Tibial nerve (tissue), 4 donors: ENCODE data around the gene ROM1. TPM values are rescaled to one million over a fixed set of nuclear protein-coding genes. Genes with fewer than 3 reads are reported as not detected.
A peak's percentile ranks its signal among the peaks of the same experiment; 100 is the strongest.

ENCODE experiments used
- DNase-seq, 2 donors: peaks; one replicate each; pipeline ENCODE4 v3.0.0-alpha.2; 2019; ENCODE audit warnings: low spot score in 2 of 2
- H3K27ac ChIP-seq, 4 donors: fragments of 200-600 bp; sonication (generic) in 3 of 4; one replicate each; pipeline ENCODE4 v1.5.1; 2017 to 2019; ENCODE audit warnings: mild to moderate bottlenecking in 1 of 4
- H3K27me3 ChIP-seq, 2 donors: fragments of 200-600 bp; sonication (generic) in 1 of 2; one replicate each; pipeline versions ENCODE4 v1.5.1 to v1.6.0; 2017 to 2019
- H3K36me3 ChIP-seq, 3 donors: fragments of 200-600 bp; sonication (generic); one replicate each; pipeline ENCODE4 v1.5.1; 2018 to 2019
- H3K4me1 ChIP-seq, 4 donors: fragments of 200-600 bp; sonication (generic) in 3 of 4; one replicate each; pipeline ENCODE4 v1.5.1; 2017 to 2019
- H3K4me3 ChIP-seq, 4 donors: fragments of 200-600 bp; sonication (generic) in 3 of 4; one replicate each; pipeline ENCODE4 v1.5.1; 2017 to 2019; ENCODE audit warnings: mild to moderate bottlenecking in 1 of 4, moderate library complexity in 1 of 4
- H3K9me3 ChIP-seq, 4 donors: fragments of 200-600 bp; sonication (generic) in 3 of 4; one replicate each; pipeline ENCODE4 v1.5.1; 2017 to 2019
- EP300 ChIP-seq, 2 donors: sonication (generic); formaldehyde crosslinking; IDR thresholded peaks; one replicate each; pipeline ENCODE4 v1.6.1; 2017; ENCODE audit warnings: antibody characterized with exemption in 2 of 2, mild to moderate bottlenecking in 1 of 2
- POLR2A ChIP-seq, 2 donors: fragments of 450-650 bp; IDR thresholded peaks; one replicate each; pipeline ENCODE4 v1.6.1; 2017; ENCODE audit warnings: antibody characterized with exemption in 2 of 2, mild to moderate bottlenecking in 2 of 2, moderate library complexity in 2 of 2
- WGBS, 2 donors: methylation state at CpG; one replicate each; pipeline ENCODE4 v1.1.5; 2018; 5-methylcytosine and 5-hydroxymethylcytosine counted together
- total RNA-seq, 4 donors: library from RNA; depleted of rRNA; stranded (reverse); fragments of >200 nt; gene quantifications; one replicate each; pipeline ENCODE4 v1.1.0, GENCODE V29; 2016
- TF ChIP-seq, protein P1 (sequence below), 5 experiments: fragments of 200-600 bp in 3 of 5; fragments of 450-650 bp in 2 of 5; sonication (generic) in 3 of 5; IDR thresholded peaks; one replicate each; pipeline ENCODE4 v1.5.1; 2016 to 2019; ENCODE audit warnings: antibody characterized with exemption in 5 of 5, mild to moderate bottlenecking in 3 of 5, moderate library complexity in 2 of 5

ROM1 gene
- total RNA-seq, 4 donors from 2014 or later = 9.3 to 13.8 (median 11.2) TPM

DNA sequence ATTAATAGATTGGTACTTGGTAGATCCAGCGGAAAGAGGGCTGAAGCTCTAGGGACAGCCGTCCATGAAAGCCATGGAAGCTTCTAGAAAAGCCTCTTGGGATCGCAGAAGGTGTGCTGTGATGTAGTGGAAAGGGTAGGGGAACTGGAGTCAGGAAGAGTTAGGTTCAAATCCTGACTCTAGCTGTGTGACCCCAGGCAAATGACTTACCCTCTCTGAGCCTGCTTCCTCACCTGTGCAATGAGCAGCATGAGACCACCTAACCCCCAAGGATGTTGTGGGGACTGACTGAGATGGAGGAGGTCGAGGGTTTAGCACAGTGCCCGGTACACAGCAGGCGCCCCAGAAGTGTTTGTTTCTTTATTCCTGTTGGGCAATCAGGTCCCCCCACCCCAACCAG is 2.7 kb upstream of the ROM1 start:
- no peaks in the 10 kb centered on the region for H3K27me3 ChIP-seq
- peak overlapping the region in 3 of 4 donors; percentile 95 to 96 (median 95) for H3K27ac ChIP-seq
- WGBS, 2 donors = 85 to 89% methylated on average over 6 of the region's 6 CpGs
- no peak for TF ChIP-seq EP300 (IDR thresholded peaks at IDR 0.05)
- no peak for TF ChIP-seq POLR2A (IDR thresholded peaks at IDR 0.05)
- TF ChIP-seq, protein P1, sequence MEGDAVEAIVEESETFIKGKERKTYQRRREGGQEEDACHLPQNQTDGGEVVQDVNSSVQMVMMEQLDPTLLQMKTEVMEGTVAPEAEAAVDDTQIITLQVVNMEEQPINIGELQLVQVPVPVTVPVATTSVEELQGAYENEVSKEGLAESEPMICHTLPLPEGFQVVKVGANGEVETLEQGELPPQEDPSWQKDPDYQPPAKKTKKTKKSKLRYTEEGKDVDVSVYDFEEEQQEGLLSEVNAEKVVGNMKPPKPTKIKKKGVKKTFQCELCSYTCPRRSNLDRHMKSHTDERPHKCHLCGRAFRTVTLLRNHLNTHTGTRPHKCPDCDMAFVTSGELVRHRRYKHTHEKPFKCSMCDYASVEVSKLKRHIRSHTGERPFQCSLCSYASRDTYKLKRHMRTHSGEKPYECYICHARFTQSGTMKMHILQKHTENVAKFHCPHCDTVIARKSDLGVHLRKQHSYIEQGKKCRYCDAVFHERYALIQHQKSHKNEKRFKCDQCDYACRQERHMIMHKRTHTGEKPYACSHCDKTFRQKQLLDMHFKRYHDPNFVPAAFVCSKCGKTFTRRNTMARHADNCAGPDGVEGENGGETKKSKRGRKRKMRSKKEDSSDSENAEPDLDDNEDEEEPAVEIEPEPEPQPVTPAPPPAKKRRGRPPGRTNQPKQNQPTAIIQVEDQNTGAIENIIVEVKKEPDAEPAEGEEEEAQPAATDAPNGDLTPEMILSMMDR (IDR thresholded peaks at IDR 0.05) = no peak
- H3K4me3 ChIP-seq = no peak overlapping the region
- no peaks in the 10 kb centered on the region for H3K9me3 ChIP-seq
- H3K36me3 ChIP-seq = peaks cover 0 to 70% (median 0%) of the 10 kb centered on the region in 3 donors
- no peak for DNase-seq
- H3K4me1 ChIP-seq = peaks cover 6 to 42% (median 16%) of the 10 kb centered on the region in 4 donors

GRCh38 chr11:62610814-62611704 is 2.0 kb upstream of the ROM1 start:
- Histone ChIP-seq H3K36me3 (peaks cover 0 to 70% (median 0%) of the 10 kb centered on the region in 3 donors), H3K4me1 (peaks cover 6 to 40% (median 16%) of the 10 kb centered on the region in 4 donors), H3K9me3 (no peaks in the 10 kb centered on the region), H3K27me3 (no peaks in the 10 kb centered on the region), H3K27ac (peak overlapping the region; percentile 88 to 96 (median 95)), H3K4me3 (peak overlapping the region; percentile 65 to 75 (median 71))
- TF ChIP-seq, protein P1 (IDR thresholded peaks at IDR 0.05) = no peak
- TF ChIP-seq EP300 (IDR thresholded peaks at IDR 0.05) = no peak
- no peak for TF ChIP-seq POLR2A (IDR thresholded peaks at IDR 0.05)
- WGBS, 2 donors = 47 to 52% methylated on average over 19 to 27 of the region's 28 CpGs
- no peak for DNase-seq

DNA sequence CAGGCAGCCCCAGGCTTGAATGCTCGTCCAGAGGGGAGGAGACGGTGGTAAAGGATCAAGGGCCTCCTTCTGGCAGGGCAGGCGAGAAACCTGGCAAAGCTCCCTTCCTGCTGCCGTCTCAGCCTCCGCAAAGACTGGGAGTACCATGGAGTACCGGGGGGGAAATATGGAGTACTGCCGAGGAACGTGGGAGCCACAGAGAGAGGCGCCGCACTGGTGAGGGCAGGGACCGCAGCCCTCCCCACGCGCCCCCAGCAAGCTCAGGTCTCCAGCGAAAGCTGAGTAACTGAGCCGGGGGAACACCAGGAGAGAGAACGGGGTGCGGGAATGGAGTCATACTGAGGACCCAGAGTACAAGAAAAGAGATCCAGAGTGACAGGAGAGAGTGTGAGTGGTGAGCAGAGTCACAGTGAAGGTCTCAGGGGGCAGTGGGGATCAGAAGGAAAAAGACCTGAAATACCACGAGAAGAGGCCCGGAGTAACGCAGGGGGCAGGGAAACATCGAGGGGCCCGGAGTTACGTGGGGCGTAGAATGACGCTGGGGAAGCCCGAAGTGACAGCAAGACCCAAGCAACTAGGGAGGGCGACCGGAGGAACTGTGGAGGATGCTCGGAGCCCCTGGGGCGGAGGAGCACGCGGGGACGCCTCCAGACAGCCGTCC is 1.2 kb upstream of the ROM1 start:
- DNase-seq = no peak
- Histone ChIP-seq H3K4me3 (peak overlapping the region; percentile 65 to 75 (median 71)), H3K36me3 (peaks cover 0 to 70% (median 0%) of the 10 kb centered on the region in 3 donors), H3K9me3 (no peaks in the 10 kb centered on the region), H3K27me3 (no peaks in the 10 kb centered on the region), H3K4me1 (peaks cover 6 to 40% (median 16%) of the 10 kb centered on the region in 4 donors), H3K27ac (peak overlapping the region; percentile 88 to 96 (median 95))
- WGBS, 2 donors = 0 to 1% methylated on average over 30 to 34 of the region's 34 CpGs
- TF ChIP-seq EP300 (IDR thresholded peaks at IDR 0.05) = peak in 1 of 2 donors; percentile 31
- TF ChIP-seq, protein P1 (IDR thresholded peaks at IDR 0.05) = no peak

DNA sequence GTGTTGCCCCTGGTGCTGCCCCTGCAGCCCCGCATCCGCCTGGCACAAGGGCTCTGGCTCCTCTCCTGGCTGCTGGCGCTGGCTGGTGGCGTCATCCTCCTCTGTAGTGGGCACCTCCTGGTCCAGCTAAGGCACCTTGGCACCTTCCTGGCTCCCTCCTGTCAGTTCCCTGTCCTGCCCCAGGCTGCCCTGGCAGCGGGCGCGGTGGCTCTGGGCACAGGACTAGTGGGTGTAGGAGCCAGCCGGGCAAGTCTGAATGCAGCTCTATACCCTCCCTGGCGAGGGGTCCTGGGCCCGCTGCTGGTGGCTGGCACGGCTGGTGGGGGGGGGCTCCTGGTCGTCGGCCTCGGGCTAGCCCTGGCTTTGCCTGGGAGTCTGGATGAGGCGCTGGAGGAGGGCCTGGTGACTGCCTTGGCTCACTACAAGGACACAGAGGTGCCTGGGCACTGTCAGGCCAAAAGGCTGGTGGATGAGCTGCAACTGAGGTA is 278 bp downstream of the ROM1 start:
- Histone ChIP-seq H3K27ac (peak overlapping the region; percentile 88 to 96 (median 95)), H3K4me1 (peaks cover 6 to 34% (median 16%) of the 10 kb centered on the region in 4 donors), H3K36me3 (peaks cover 0 to 63% (median 0%) of the 10 kb centered on the region in 3 donors), H3K27me3 (no peaks in the 10 kb centered on the region), H3K4me3 (peak overlapping the region; percentile 65 to 75 (median 71)), H3K9me3 (no peaks in the 10 kb centered on the region)
- TF ChIP-seq POLR2A (IDR thresholded peaks at IDR 0.05) = no peak
- TF ChIP-seq EP300 (IDR thresholded peaks at IDR 0.05) = no peak
- WGBS, 2 donors = 50 to 60% methylated on average over 8 to 10 of the region's 15 CpGs
- DNase-seq = no peak

DNA sequence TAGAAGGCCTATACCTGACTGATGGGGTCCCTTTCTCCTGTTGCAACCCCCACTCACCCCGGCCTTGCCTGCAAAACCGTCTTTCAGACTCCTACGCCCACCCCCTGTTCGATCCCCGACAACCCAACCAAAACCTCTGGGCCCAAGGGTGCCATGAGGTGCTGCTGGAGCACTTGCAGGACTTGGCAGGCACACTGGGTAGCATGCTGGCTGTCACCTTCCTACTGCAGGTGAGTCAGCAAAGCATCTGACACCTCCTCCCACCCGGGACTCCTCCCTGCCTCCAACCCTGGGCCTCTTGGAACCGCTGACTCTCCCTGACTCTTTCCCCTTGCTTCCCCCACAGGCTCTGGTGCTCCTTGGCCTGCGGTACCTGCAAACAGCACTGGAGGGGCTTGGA is 1.2 kb downstream of the ROM1 start:
- peaks cover 0 to 62% (median 0%) of the 10 kb centered on the region in 3 donors for H3K36me3 ChIP-seq
- WGBS, 2 donors = 75 to 76% methylated on average over 8 of the region's 8 CpGs
- H3K4me1 ChIP-seq = peaks cover 6 to 35% (median 16%) of the 10 kb centered on the region in 4 donors
- no peak for DNase-seq
- no peak for TF ChIP-seq POLR2A (IDR thresholded peaks at IDR 0.05)
- no peak for TF ChIP-seq EP300 (IDR thresholded peaks at IDR 0.05)
- TF ChIP-seq, protein P1 (IDR thresholded peaks at IDR 0.05) = no peak
- H3K4me3 ChIP-seq = no peak overlapping the region
- no peaks in the 10 kb centered on the region for H3K9me3 ChIP-seq
- H3K27me3 ChIP-seq = no peaks in the 10 kb centered on the region
- peak overlapping the region in 3 of 4 donors; percentile 27 to 95 (median 95) for H3K27ac ChIP-seq
